Peyer's patch (tissue), 4 donors: ENCODE results near the gene ZNF44.

Experiments
- CTCF ChIP-seq, 6 experiments: fragments of 450-650 bp in 4 of 6; fragments of 200-600 bp in 2 of 6; sonication (generic) in 1 of 6; IDR thresholded peaks; one replicate each; pipeline ENCODE4 v1.5.1; 2017 to 2019; ENCODE audit warnings: antibody characterized with exemption in 6 of 6, mild to moderate bottlenecking in 3 of 6, moderate library complexity in 1 of 6
- POLR2A ChIP-seq, 2 donors: fragments of 450-650 bp; IDR thresholded peaks; one replicate each; pipeline ENCODE4 v1.5.1; 2017; ENCODE audit warnings: antibody characterized with exemption in 2 of 2, mild to moderate bottlenecking in 2 of 2, moderate library complexity in 2 of 2

DNA sequence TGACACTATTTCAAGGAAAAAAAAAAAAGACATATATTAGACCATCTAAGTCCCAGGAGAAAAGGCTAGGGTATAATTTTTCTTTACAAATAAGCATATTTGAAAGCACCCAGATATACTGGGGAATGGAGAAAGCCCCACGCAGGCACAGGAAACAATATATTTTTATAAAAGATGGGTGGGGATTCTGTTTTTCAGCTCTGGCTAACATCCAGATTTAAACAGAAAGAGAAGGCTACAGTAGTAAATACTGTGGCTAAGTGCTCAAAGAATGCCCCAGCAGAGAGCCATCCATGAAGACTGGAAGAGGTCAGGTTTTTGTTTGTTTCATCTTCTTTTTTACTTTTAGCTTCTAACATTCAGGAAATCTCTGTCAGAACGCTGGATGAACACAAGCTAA, 16.0 kb downstream of the ZNF44 start:
- no peak for TF ChIP-seq POLR2A (IDR thresholded peaks at IDR 0.05)
- TF ChIP-seq CTCF (IDR thresholded peaks at IDR 0.05): no peak
